GM20000 (cell line): ENCODE data around the gene ZFP28.

Experiments
- DNase-seq: peaks from one replicate; pipeline ENCODE4 v3.0.0; 2012; ENCODE audit warnings: low spot score
- TF ChIP-seq, protein P1 (sequence below): IDR thresholded peaks from 2 replicates; pipeline ENCODE4 v1.5.1; 2012; ENCODE audit warnings: mild to moderate bottlenecking, control low read depth; ENCODE audit errors: extremely low read depth, missing control alignments

Gene ZFP28

DNA sequence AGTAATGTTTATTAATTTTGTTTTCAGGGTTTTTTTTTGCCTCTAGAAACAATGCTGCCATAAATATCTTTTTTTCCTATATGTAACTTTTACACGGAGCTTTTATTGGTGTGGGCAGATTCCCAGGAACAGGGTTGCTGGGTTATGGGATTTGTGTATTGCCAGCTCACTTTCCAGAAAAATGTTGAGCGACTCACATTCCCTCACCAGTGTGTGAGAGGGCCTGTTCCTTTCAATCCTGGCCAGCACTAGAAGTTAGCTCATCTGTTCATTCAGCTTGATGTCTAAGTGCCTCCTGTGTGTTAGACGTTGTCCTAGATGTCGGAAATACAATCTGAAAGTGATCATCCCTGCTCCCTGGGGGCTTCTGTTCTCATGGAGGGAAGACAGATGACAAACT, 58.9 kb downstream of the ZFP28 start:
- TF ChIP-seq, protein P1, sequence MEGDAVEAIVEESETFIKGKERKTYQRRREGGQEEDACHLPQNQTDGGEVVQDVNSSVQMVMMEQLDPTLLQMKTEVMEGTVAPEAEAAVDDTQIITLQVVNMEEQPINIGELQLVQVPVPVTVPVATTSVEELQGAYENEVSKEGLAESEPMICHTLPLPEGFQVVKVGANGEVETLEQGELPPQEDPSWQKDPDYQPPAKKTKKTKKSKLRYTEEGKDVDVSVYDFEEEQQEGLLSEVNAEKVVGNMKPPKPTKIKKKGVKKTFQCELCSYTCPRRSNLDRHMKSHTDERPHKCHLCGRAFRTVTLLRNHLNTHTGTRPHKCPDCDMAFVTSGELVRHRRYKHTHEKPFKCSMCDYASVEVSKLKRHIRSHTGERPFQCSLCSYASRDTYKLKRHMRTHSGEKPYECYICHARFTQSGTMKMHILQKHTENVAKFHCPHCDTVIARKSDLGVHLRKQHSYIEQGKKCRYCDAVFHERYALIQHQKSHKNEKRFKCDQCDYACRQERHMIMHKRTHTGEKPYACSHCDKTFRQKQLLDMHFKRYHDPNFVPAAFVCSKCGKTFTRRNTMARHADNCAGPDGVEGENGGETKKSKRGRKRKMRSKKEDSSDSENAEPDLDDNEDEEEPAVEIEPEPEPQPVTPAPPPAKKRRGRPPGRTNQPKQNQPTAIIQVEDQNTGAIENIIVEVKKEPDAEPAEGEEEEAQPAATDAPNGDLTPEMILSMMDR = no peak
- DNase-seq = no peak

DNA sequence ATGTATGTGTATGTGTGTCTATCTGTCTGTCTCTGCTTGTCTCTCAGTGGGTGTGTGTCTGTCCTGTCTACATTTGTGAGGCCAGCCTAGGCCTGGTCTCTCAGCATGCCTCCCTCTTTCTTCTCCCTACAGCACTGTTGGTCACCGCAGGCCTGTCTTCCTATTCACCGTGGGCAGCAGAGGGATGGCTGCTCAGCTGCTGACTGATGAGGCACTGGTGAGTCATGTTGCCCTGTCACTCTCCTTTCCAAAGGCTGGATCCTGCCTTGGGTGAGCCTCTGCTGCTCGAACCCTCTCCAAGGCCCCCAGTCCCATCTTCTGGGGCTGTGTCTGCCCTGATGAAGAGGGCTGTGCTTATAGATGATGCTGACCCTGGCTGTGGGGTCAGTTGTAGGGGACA, 62.6 kb downstream of the ZFP28 start:
- TF ChIP-seq, protein P1 = no peak

DNA sequence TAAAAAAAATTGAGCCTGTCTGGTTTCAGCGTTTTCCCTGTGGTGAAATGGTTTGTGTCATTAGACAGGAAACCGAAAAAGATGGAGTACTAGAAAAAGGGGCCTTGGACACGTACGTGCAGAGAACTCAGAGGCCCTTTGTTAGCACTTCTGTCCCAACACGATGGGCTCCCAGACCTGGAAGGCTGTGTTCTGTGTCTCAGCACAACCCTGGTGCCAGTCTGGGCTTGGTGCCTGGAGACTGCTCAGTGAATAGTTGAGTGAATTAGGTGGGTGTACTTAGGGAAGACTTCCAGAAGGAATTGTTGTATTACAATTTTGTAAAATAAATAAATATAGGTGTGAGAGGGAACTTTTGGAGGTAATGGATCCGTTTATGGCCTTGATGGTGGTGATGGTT, 65.1 kb downstream of the ZFP28 start:
- DNase-seq = no peak
- TF ChIP-seq, protein P1 = no peak

More for the DNA sequence above, 62.6 kb downstream of the ZFP28 start:
- no peak for DNase-seq
